GM21381 (cell line): Measurements from ENCODE around the gene EIPR1.
A peak's percentile ranks its signal among the peaks of the same experiment; 100 is the strongest.

Source experiments
- ATAC-seq: cut with Tn5 transposase; IDR thresholded peaks from one replicate; pipeline ENCODE4 v1.9.1; 2021; ENCODE audit warnings: mild to moderate bottlenecking, moderate library complexity; ENCODE audit not compliant: unreplicated experiment

EIPR1 gene

GRCh38 chr2:3256605-3257004, 121.0 kb downstream of the EIPR1 start:
- no peak for ATAC-seq

- no peak for ATAC-seq
These were observed 121.5 kb downstream of the EIPR1 start for GRCh38 chr2:3256157-3256556.

GRCh38 chr2:3254442-3254941, 123.1 kb downstream of the EIPR1 start:
- ATAC-seq: peak; percentile 74

GRCh38 chr2:3253913-3254441, 123.6 kb downstream of the EIPR1 start:
- ATAC-seq: peak; percentile 6

GRCh38 chr2:3251946-3252345, 125.7 kb downstream of the EIPR1 start:
- ATAC-seq: no peak

GRCh38 chr2:3249476-3249962, 128.1 kb downstream of the EIPR1 start:
- ATAC-seq: no peak

GRCh38 chr2:3248754-3249475, 128.7 kb downstream of the EIPR1 start:
- ATAC-seq: no peak

- ATAC-seq: no peak
These were observed 130.5 kb downstream of the EIPR1 start for GRCh38 chr2:3246928-3247714.

- ATAC-seq: no peak
These were observed 131.2 kb downstream of the EIPR1 start for GRCh38 chr2:3246406-3246805.

- ATAC-seq: no peak
These were observed 133.1 kb downstream of the EIPR1 start for GRCh38 chr2:3244486-3244885.

- no peak for ATAC-seq
These were observed 133.8 kb downstream of the EIPR1 start for GRCh38 chr2:3243804-3244203.

- peak; percentile 65 for ATAC-seq
These were observed 134.8 kb downstream of the EIPR1 start for GRCh38 chr2:3242747-3243369.

- no peak for ATAC-seq
These were observed 135.5 kb downstream of the EIPR1 start for GRCh38 chr2:3241971-3242746.

GRCh38 chr2:3238951-3239841, 138.4 kb downstream of the EIPR1 start:
- ATAC-seq: peak; percentile 75

GRCh38 chr2:3236300-3237045, 141.1 kb downstream of the EIPR1 start:
- ATAC-seq: no peak

GRCh38 chr2:3233877-3234276, 143.7 kb downstream of the EIPR1 start:
- ATAC-seq: no peak

- ATAC-seq: no peak
These were observed 148.4 kb downstream of the EIPR1 start for GRCh38 chr2:3229221-3229620.

GRCh38 chr2:3224681-3225080, 152.9 kb downstream of the EIPR1 start:
- no peak for ATAC-seq
